ENCODE data around the gene RSPH3. TPM values are rescaled to one million over a fixed set of nuclear protein-coding genes. Genes with fewer than 3 reads are reported as not detected.

RSPH3 gene
- total RNA-seq, 2 experiments from 2014 or later: 0.59 to 1.1 TPM

- POLR2A ChIA-PET: no interaction called here
These were observed 22.6 kb downstream of the RSPH3 start for GRCh38 chr6:158977382-158977781.

GRCh38 chr6:158972241-158973233, 27.5 kb downstream of the RSPH3 start:
- Histone ChIP-seq H3K9me3 (ENCODE audit: control insufficient read depth in 1 of 2, insufficient read depth in 1 of 2, low read length in 2 of 2) (peaks cover 0 to 12% of the 10 kb centered on the region in 2 experiments), H3K27ac (ENCODE audit: low read depth in 1 of 2, low read length in 2 of 2) (no peak overlapping the region), H3K36me3 (ENCODE audit: insufficient read depth, low read length) (no peaks in the 10 kb centered on the region), H3K4me3 (ENCODE audit: low read length) (no peak overlapping the region), H3K27me3 (ENCODE audit: control insufficient read depth in 1 of 2, insufficient read depth in 2 of 2, low read length in 2 of 2) (no peaks in the 10 kb centered on the region), H3K4me1 (ENCODE audit: insufficient read depth, low read length) (no peaks in the 10 kb centered on the region)
- intact Hi-C loops (cut with DNase I, micrococcal nuclease): loop anchor here (1.0 to 5.0 kb wide), 5 partner anchors 154 to 760 kb away; partner anchors contain the start of gene EZR (in 1 of the 2)
- H3K9me3 Mint-ChIP-seq: peaks cover 8% of the 10 kb centered on the region
- no peak overlapping the region for H3K27ac Mint-ChIP-seq
- ATAC-seq (ENCODE audit: poor library complexity): peak; percentile 61
- peak; percentile 88 for TF ChIP-seq CTCF (IDR thresholded peaks at IDR 0.05)
- peaks cover 9% of the 10 kb centered on the region for H3K36me3 Mint-ChIP-seq (ENCODE audit: low read depth)
- POLR2A ChIA-PET: interaction anchor here (0.7 to 1.7 kb wide), 6 partner anchors 56 to 323 kb away, joined by 3 to 7 read pairs (median 3); partner anchors contain the start of gene SYTL3
- peak in 3 of 14 experiments; percentile 70 to 78 (median 78) for DNase-seq
- no peaks in the 10 kb centered on the region for H3K27me3 Mint-ChIP-seq
- no peak overlapping the region for H3K4me3 Mint-ChIP-seq
- H3K4me1 Mint-ChIP-seq (ENCODE audit: low read depth): peaks cover 4% of the 10 kb centered on the region
- CTCF ChIA-PET: interaction anchor here (0.5 to 2.3 kb wide), 15 partner anchors 11 to 747 kb away, joined by 3 to 11 read pairs (median 4); no protein-coding TSS in a partner anchor

More at GRCh38 chr6:158977382-158977781, 22.6 kb downstream of the RSPH3 start:
- no peak for DNase-seq
- Mint-ChIP-seq H3K36me3 (ENCODE audit: low read depth) (no peaks in the 10 kb centered on the region), H3K27me3 (no peaks in the 10 kb centered on the region), H3K27ac (no peak overlapping the region), H3K9me3 (no peaks in the 10 kb centered on the region), H3K4me3 (no peak overlapping the region), H3K4me1 (ENCODE audit: low read depth) (peaks cover under 1% of the 10 kb centered on the region)
- Histone ChIP-seq H3K36me3 (ENCODE audit: insufficient read depth, low read length) (no peaks in the 10 kb centered on the region), H3K4me1 (ENCODE audit: insufficient read depth, low read length) (no peaks in the 10 kb centered on the region), H3K9me3 (ENCODE audit: control insufficient read depth in 1 of 2, insufficient read depth in 1 of 2, low read length in 2 of 2) (no peaks in the 10 kb centered on the region), H3K4me3 (ENCODE audit: low read length) (no peak overlapping the region), H3K27ac (ENCODE audit: low read depth in 1 of 2, low read length in 2 of 2) (no peak overlapping the region), H3K27me3 (ENCODE audit: control insufficient read depth in 1 of 2, insufficient read depth in 2 of 2, low read length in 2 of 2) (no peaks in the 10 kb centered on the region)
- ATAC-seq (ENCODE audit: poor library complexity): no peak
- CTCF ChIA-PET: no interaction called here
- intact Hi-C loops (cut with DNase I, micrococcal nuclease): no loop called here
- TF ChIP-seq CTCF (IDR thresholded peaks at IDR 0.05): no peak

- Mint-ChIP-seq H3K27me3 (no peaks in the 10 kb centered on the region), H3K4me1 (ENCODE audit: low read depth) (peaks cover 4% of the 10 kb centered on the region), H3K36me3 (ENCODE audit: low read depth) (peaks cover 13% of the 10 kb centered on the region), H3K27ac (no peak overlapping the region), H3K4me3 (no peak overlapping the region), H3K9me3 (peaks cover 14% of the 10 kb centered on the region)
- DNase-seq (no peak), ATAC-seq (ENCODE audit: poor library complexity) (no peak)
- intact Hi-C loops (cut with DNase I, micrococcal nuclease): loop anchor here in 1 of 2 experiments (5.0 kb wide), 1 partner anchor 758 kb away; no protein-coding TSS in a partner anchor
- H3K9me3 ChIP-seq (ENCODE audit: control insufficient read depth in 1 of 2, insufficient read depth in 1 of 2, low read length in 2 of 2): peaks cover 3 to 13% of the 10 kb centered on the region in 2 experiments
- no peak for TF ChIP-seq CTCF (IDR thresholded peaks at IDR 0.05)
- H3K36me3 ChIP-seq (ENCODE audit: insufficient read depth, low read length): no peaks in the 10 kb centered on the region
- no peaks in the 10 kb centered on the region for H3K27me3 ChIP-seq (ENCODE audit: control insufficient read depth in 1 of 2, insufficient read depth in 2 of 2, low read length in 2 of 2)
- H3K27ac ChIP-seq (ENCODE audit: low read depth in 1 of 2, low read length in 2 of 2): no peak overlapping the region
- POLR2A ChIA-PET: interaction anchor here (1.7 kb wide), 2 partner anchors 101 to 181 kb away, joined by 4 to 7 read pairs; no protein-coding TSS in a partner anchor
- CTCF ChIA-PET: interaction anchor here (0.8 to 2.3 kb wide), 5 partner anchors 9 to 279 kb away, joined by 3 to 9 read pairs (median 3); no protein-coding TSS in a partner anchor
- H3K4me3 ChIP-seq (ENCODE audit: low read length): no peak overlapping the region
- H3K4me1 ChIP-seq (ENCODE audit: insufficient read depth, low read length): no peaks in the 10 kb centered on the region
These were observed 29.2 kb downstream of the RSPH3 start for GRCh38 chr6:158970640-158971275.
